ENCODE results near the gene SPOP.

Gene SPOP

GRCh38 chr17:49582789-49583188 is 95.1 kb downstream of the SPOP start:
- no peak for DNase-seq

- no peak for DNase-seq
Observed at GRCh38 chr17:49582055-49582722, 95.7 kb downstream of the SPOP start.

GRCh38 chr17:49581648-49581998 is 96.3 kb downstream of the SPOP start:
- no peak for DNase-seq

GRCh38 chr17:49580981-49581647 is 96.8 kb downstream of the SPOP start:
- DNase-seq, result no peak

- DNase-seq, result no peak
Observed at GRCh38 chr17:49580055-49580721, 97.7 kb downstream of the SPOP start.

GRCh38 chr17:49579522-49579921 is 98.4 kb downstream of the SPOP start:
- DNase-seq, result no peak

- no peak for DNase-seq
Observed at GRCh38 chr17:49578952-49579500, 98.9 kb downstream of the SPOP start.

GRCh38 chr17:49578414-49578813 is 99.5 kb downstream of the SPOP start:
- no peak for DNase-seq

GRCh38 chr17:49577963-49578362 is 99.9 kb downstream of the SPOP start:
- DNase-seq, result no peak

GRCh38 chr17:49577650-49577934 is 100.3 kb downstream of the SPOP start:
- no peak for DNase-seq

- no peak for DNase-seq
Observed at GRCh38 chr17:49576917-49577649, 100.8 kb downstream of the SPOP start.

GRCh38 chr17:49576088-49576916 is 101.6 kb downstream of the SPOP start:
- DNase-seq, result peak; percentile 36

- DNase-seq, result peak; percentile 17
Observed at GRCh38 chr17:49575679-49576087, 102.2 kb downstream of the SPOP start, which contains the start of gene NXPH3. Gene NXPH3 (plus strand): TSS chr17:49575871. CDS start chr17:49576220, 349 bp downstream.

GRCh38 chr17:49574945-49575678 is 102.8 kb downstream of the SPOP start:
- DNase-seq, result no peak

- peak; percentile 24 for DNase-seq
Observed at GRCh38 chr17:49574323-49574781, 103.5 kb downstream of the SPOP start.

- DNase-seq, result no peak
Observed at GRCh38 chr17:49573510-49574322, 104.2 kb downstream of the SPOP start.

- DNase-seq, result no peak
Observed at GRCh38 chr17:49572806-49573420, 105.0 kb downstream of the SPOP start.

- no peak for DNase-seq
Observed at GRCh38 chr17:49572226-49572625, 105.7 kb downstream of the SPOP start.

- no peak for DNase-seq
Observed at GRCh38 chr17:49571764-49572163, 106.1 kb downstream of the SPOP start.

- no peak for DNase-seq
Observed at GRCh38 chr17:49571283-49571682, 106.6 kb downstream of the SPOP start.

All from midbrain (tissue), 1 donor.